Gastrocnemius medialis (tissue), 4 donors: ENCODE results near the gene DNAJC5G. TPM values are rescaled to one million over a fixed set of nuclear protein-coding genes. Genes with fewer than 3 reads are reported as not detected.

Experiments
- ATAC-seq, 2 donors: fragments of 150-250 bp; one replicate each; pipeline ENCODE4 v1.9.1; 2016
- DNase-seq, 2 donors: peaks; one replicate each; pipeline ENCODE4 v3.0.0-alpha.2; 2019
- H3K27ac ChIP-seq, 4 donors: fragments of 200-600 bp; sonication (generic); 1 replicate in 1 of 4; 2 replicates in 3 of 4; pipeline ENCODE4 v1.5.1; 2016 to 2018; ENCODE audit warnings: mild to moderate bottlenecking in 2 of 4, moderate library complexity in 1 of 4
- H3K27me3 ChIP-seq, 3 donors: fragments of 200-600 bp; sonication (generic) in 2 of 3; 1 replicate in 1 of 3; 2 replicates in 2 of 3; pipeline versions ENCODE4 v1.5.1 to v1.6.0; 2016 to 2019; ENCODE audit warnings: mild to moderate bottlenecking in 1 of 3, moderate library complexity in 1 of 3
- H3K36me3 ChIP-seq, 2 donors: fragments of 200-600 bp; sonication (generic) in 1 of 2; one replicate each; pipeline ENCODE4 v1.5.1; 2017 to 2018
- H3K4me1 ChIP-seq, 2 donors: fragments of 200-600 bp; sonication (generic) in 1 of 2; one replicate each; pipeline ENCODE4 v1.5.1; 2016 to 2017; ENCODE audit warnings: mild to moderate bottlenecking in 2 of 2
- H3K4me3 ChIP-seq, 4 donors: fragments of 200-600 bp; sonication (generic) in 3 of 4; 1 replicate in 1 of 4; 2 replicates in 3 of 4; pipeline ENCODE4 v1.5.1; 2016 to 2019; ENCODE audit warnings: mild to moderate bottlenecking in 2 of 4
- H3K9me3 ChIP-seq, 3 donors: fragments of 200-600 bp; sonication (generic) in 2 of 3; 1 replicate in 1 of 3; 2 replicates in 2 of 3; pipeline ENCODE4 v1.5.1; 2016 to 2019
- POLR2A ChIP-seq, 2 donors: fragments of 450-650 bp; IDR thresholded peaks; one replicate each; pipeline ENCODE4 v1.6.1; 2017; ENCODE audit warnings: antibody characterized with exemption in 2 of 2, mild to moderate bottlenecking in 2 of 2, moderate library complexity in 2 of 2
- in situ Hi-C, 4 donors: fragments of 200-750 bp; cut with MboI; loops; one replicate each; pipeline versions ENCODE4 v1.15.0 to v1.8.0; 2017; ENCODE audit warnings: low sequenced_read_pairs in 4 of 4
- intact Hi-C: fragments of 100-400 bp; cut with DNase I; formaldehyde crosslinking; loops from one replicate; pipeline ENCODE4 v1.15.1; 2023; ENCODE audit warnings: low total_unique reads
- total RNA-seq, 4 donors: library from RNA; depleted of rRNA; stranded (reverse); fragments of >200 nt; gene quantifications; one replicate each; pipeline versions ENCODE4 v1.1.0 to v1.2.3, GENCODE V29; 2016
- TF ChIP-seq, protein P1 (sequence below), 5 experiments: fragments of 450-650 bp in 3 of 5; fragments of 200-600 bp in 2 of 5; sonication (generic) in 2 of 5; IDR thresholded peaks in 4 of 5; conservative IDR thresholded peaks in 1 of 5; 1 replicate in 4 of 5; 2 replicates in 1 of 5; pipeline ENCODE4 v1.5.1; 2016 to 2019; ENCODE audit warnings: antibody characterized with exemption in 5 of 5, mild to moderate bottlenecking in 3 of 5, moderate library complexity in 3 of 5

DNAJC5G gene
- total RNA-seq, 4 donors from 2014 or later = not detected

- in situ Hi-C loops = no loop called here
- peak; percentile 30 to 82 for ATAC-seq
Measured at GRCh38 chr2:27249891-27250651, 25.2 kb upstream of the DNAJC5G start.

DNA sequence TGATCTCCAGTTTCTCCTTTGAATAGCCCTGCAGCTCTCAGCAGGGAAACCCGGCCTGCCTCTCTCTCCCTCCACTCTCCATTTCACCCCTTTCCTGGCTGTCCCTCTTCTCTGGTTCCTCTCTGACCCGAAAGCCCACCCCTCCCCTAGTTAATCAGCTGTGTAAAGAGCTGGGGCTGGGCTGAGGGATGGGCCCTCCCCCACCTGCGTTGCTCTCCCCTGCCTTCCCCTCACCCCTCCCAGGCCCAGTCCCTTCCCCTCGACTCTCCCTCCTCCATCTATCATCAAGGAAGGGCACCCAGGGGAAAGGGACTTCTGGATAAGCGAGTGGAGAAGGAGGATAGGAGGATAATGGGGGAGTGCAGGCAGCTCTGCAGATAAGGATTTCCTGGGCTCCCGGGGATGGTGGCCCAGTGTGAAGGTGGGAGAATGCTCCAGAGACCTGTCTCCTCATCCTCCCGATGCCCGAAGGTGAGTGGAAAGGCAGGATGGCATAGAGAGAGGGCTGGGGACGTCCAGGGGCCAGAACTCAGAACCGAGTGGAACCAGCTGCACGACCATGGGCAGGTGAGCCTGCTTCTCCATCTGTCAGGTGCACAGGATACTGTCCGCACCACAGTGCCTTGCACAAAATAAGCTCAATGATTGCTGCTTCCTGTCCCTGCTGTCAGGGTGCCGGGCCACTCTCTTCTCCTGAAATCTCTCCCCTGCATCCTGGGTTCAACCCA lies 24.4 kb upstream of the DNAJC5G start:
- no peaks in the 10 kb centered on the region for H3K27me3 ChIP-seq
- H3K27ac ChIP-seq = no peak overlapping the region
- no peak overlapping the region for H3K4me3 ChIP-seq
- intact Hi-C loops = loop anchor here (1.0 kb wide), 2 partner anchors 29 to 41 kb away; no protein-coding TSS in a partner anchor
- in situ Hi-C loops = no loop called here
- ATAC-seq (no peak), DNase-seq (no peak)
- peaks cover 4 to 7% of the 10 kb centered on the region in 2 donors for H3K4me1 ChIP-seq
- no peak for TF ChIP-seq POLR2A (IDR thresholded peaks at IDR 0.05)
- TF ChIP-seq, protein P1, sequence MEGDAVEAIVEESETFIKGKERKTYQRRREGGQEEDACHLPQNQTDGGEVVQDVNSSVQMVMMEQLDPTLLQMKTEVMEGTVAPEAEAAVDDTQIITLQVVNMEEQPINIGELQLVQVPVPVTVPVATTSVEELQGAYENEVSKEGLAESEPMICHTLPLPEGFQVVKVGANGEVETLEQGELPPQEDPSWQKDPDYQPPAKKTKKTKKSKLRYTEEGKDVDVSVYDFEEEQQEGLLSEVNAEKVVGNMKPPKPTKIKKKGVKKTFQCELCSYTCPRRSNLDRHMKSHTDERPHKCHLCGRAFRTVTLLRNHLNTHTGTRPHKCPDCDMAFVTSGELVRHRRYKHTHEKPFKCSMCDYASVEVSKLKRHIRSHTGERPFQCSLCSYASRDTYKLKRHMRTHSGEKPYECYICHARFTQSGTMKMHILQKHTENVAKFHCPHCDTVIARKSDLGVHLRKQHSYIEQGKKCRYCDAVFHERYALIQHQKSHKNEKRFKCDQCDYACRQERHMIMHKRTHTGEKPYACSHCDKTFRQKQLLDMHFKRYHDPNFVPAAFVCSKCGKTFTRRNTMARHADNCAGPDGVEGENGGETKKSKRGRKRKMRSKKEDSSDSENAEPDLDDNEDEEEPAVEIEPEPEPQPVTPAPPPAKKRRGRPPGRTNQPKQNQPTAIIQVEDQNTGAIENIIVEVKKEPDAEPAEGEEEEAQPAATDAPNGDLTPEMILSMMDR (IDR thresholded peaks at IDR 0.05 in 4 of 5, conservative IDR thresholded peaks at IDR 0.05 in 1 of 5) = no peak
- H3K9me3 ChIP-seq = no peaks in the 10 kb centered on the region
- H3K36me3 ChIP-seq = no peaks in the 10 kb centered on the region

More at GRCh38 chr2:27249891-27250651, 25.2 kb upstream of the DNAJC5G start:
- TF ChIP-seq POLR2A (IDR thresholded peaks at IDR 0.05) = no peak
- TF ChIP-seq, protein P1 (IDR thresholded peaks at IDR 0.05 in 4 of 5, conservative IDR thresholded peaks at IDR 0.05 in 1 of 5) = peak; percentile 67 to 84 (median 79)
- Histone ChIP-seq H3K36me3 (no peaks in the 10 kb centered on the region), H3K4me3 (no peak overlapping the region), H3K27me3 (no peaks in the 10 kb centered on the region), H3K4me1 (peaks cover 7% of the 10 kb centered on the region in 2 donors), H3K9me3 (no peaks in the 10 kb centered on the region), H3K27ac (no peak overlapping the region)
- DNase-seq = peak in 1 of 2 donors; percentile 54
- intact Hi-C loops = loop anchor here (1.0 kb wide), 2 partner anchors 30 to 42 kb away; no protein-coding TSS in a partner anchor

GRCh38 chr2:27251766-27252165 lies 23.5 kb upstream of the DNAJC5G start:
- no peak overlapping the region for H3K4me3 ChIP-seq

DNA sequence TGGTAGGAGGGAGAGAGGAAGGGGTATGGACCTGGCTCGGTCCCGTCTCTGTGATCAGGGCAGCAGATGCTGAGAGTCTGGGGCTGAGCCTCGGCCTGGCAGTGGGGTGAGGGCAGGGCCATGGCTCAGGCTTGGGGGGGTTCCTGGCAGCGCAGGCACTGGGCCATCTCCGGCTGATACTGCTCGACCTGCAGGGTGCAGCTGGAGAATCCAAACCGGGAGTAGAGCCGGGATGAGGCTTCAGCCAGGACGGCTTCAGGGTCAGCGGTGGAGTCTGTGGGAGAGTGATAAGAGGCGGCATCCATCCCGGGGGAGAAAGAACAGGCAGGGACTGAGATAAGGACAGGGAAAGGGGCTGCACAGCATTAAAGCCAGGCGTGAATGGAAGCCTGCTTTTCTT lies 20.0 kb upstream of the DNAJC5G start:
- H3K27ac ChIP-seq = no peak overlapping the region
- intact Hi-C loops (no loop called here), in situ Hi-C loops (no loop called here)
- no peaks in the 10 kb centered on the region for H3K36me3 ChIP-seq
- no peak for DNase-seq
- H3K4me3 ChIP-seq = no peak overlapping the region
- no peak for ATAC-seq
- peaks cover 6 to 20% (median 15%) of the 10 kb centered on the region in 3 donors for H3K27me3 ChIP-seq
- H3K9me3 ChIP-seq = no peaks in the 10 kb centered on the region
- TF ChIP-seq POLR2A (IDR thresholded peaks at IDR 0.05) = no peak
- TF ChIP-seq, protein P1 (IDR thresholded peaks at IDR 0.05 in 4 of 5, conservative IDR thresholded peaks at IDR 0.05 in 1 of 5) = no peak
- H3K4me1 ChIP-seq = no peaks in the 10 kb centered on the region

More at GRCh38 chr2:27251766-27252165, 23.5 kb upstream of the DNAJC5G start:
- no peaks in the 10 kb centered on the region for H3K9me3 ChIP-seq
- TF ChIP-seq, protein P1 (IDR thresholded peaks at IDR 0.05 in 4 of 5, conservative IDR thresholded peaks at IDR 0.05 in 1 of 5) = no peak
- no peak for TF ChIP-seq POLR2A (IDR thresholded peaks at IDR 0.05)
- no peaks in the 10 kb centered on the region for H3K4me1 ChIP-seq
- no peaks in the 10 kb centered on the region for H3K27me3 ChIP-seq
- intact Hi-C loops = no loop called here
- no peak overlapping the region for H3K27ac ChIP-seq
- DNase-seq = no peak
- no peaks in the 10 kb centered on the region for H3K36me3 ChIP-seq
- in situ Hi-C loops = no loop called here
- no peak for ATAC-seq
